ENCODE measurements around the gene SP6.
A peak's percentile ranks its signal among the peaks of the same experiment; 100 is the strongest.

Gene SP6

DNA sequence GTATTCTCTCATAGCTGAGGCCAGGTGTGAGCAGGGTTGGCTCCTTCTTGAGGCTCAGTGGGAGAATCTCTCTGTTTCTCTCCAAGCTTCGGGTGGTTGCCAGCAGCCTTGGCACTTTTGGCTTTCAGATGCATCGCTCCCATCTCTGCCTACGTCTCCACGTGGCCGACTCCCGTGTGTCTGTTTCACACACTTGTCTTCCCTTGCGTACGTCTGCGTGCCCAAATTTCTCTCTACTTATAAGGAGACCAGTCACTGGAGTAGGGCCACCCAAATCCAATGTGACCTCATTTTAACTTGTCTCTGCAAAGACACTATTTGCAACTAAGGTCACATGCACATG, 44.1 kb downstream of the SP6 start:
- no peak for TF ChIP-seq TAF1 (IDR thresholded peaks at IDR 0.05; ENCODE audit: borderline replicate concordance, low read depth, low read length)
- no peak for TF ChIP-seq POLR2A (IDR thresholded peaks at IDR 0.05; ENCODE audit: low read depth, low read length)
- TF ChIP-seq POLR2AphosphoS5 (IDR thresholded peaks at IDR 0.05; ENCODE audit: low read depth, low read length), result no peak
- FAIRE-seq (no peak), DNase-seq (ENCODE audit: insufficient read length) (no peak)

- TF ChIP-seq TAF1 (IDR thresholded peaks at IDR 0.05; ENCODE audit: borderline replicate concordance, low read depth, low read length) (no peak), POLR2A (IDR thresholded peaks at IDR 0.05; ENCODE audit: low read depth, low read length) (no peak), POLR2AphosphoS5 (IDR thresholded peaks at IDR 0.05; ENCODE audit: low read depth, low read length) (no peak)
- FAIRE-seq (no peak), DNase-seq (ENCODE audit: insufficient read length) (no peak)
These were observed 44.7 kb downstream of the SP6 start for GRCh38 chr17:47806026-47806912.

DNA sequence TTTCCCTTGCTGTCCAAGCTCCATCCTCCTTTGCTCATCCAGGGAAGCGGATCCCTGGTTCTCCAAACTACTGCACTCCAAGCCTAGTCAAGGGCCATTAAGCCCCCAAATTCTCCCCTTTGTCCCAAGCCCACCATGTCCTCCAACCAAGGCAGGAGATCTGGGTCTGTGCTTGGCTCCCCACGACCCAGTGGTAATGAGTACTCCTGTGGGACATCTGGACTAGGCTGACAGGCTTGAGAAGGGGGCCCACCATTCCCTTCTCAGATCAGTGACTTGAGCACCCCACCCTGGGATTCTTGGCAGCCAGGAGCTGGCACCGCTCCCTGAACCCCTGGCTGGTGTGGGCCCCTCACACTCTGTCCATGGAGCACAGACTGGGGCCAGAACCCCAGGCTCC, 46.5 kb downstream of the SP6 start:
- TF ChIP-seq TAF1 (IDR thresholded peaks at IDR 0.05; ENCODE audit: borderline replicate concordance, low read depth, low read length), result no peak
- no peak for TF ChIP-seq POLR2AphosphoS5 (IDR thresholded peaks at IDR 0.05; ENCODE audit: low read depth, low read length)
- TF ChIP-seq POLR2A (IDR thresholded peaks at IDR 0.05; ENCODE audit: low read depth, low read length), result no peak
- FAIRE-seq, result no peak
- DNase-seq (ENCODE audit: insufficient read length), result no peak

- FAIRE-seq (no peak), DNase-seq (ENCODE audit: insufficient read length) (no peak)
- TF ChIP-seq POLR2A (IDR thresholded peaks at IDR 0.05; ENCODE audit: low read depth, low read length) (no peak), TAF1 (IDR thresholded peaks at IDR 0.05; ENCODE audit: borderline replicate concordance, low read depth, low read length) (no peak), POLR2AphosphoS5 (IDR thresholded peaks at IDR 0.05; ENCODE audit: low read depth, low read length) (no peak)
These were observed 47.2 kb downstream of the SP6 start for GRCh38 chr17:47803751-47804150.

DNA sequence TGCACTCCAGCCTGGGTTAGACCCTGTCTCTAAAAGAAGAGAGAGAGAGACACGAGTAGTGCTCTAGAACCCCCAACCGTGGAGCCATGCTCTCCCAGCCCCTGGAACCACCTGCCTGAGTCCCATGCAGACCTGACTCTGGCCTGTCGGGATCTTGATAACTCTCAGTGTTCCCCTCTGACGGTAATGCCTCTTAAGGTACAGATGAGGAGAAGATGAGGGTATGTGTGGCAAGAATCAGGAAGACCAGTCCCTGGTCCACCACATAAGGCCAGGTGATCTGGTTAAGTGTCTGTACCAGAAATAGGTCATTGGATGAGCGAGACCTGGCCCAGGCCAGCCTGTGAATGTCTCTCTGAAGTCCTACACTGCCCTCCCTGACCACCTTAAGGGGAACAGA, 47.8 kb downstream of the SP6 start:
- FAIRE-seq, result no peak
- no peak for DNase-seq (ENCODE audit: insufficient read length)
- TF ChIP-seq POLR2A (IDR thresholded peaks at IDR 0.05; ENCODE audit: low read depth, low read length) (no peak), POLR2AphosphoS5 (IDR thresholded peaks at IDR 0.05; ENCODE audit: low read depth, low read length) (no peak)

DNA sequence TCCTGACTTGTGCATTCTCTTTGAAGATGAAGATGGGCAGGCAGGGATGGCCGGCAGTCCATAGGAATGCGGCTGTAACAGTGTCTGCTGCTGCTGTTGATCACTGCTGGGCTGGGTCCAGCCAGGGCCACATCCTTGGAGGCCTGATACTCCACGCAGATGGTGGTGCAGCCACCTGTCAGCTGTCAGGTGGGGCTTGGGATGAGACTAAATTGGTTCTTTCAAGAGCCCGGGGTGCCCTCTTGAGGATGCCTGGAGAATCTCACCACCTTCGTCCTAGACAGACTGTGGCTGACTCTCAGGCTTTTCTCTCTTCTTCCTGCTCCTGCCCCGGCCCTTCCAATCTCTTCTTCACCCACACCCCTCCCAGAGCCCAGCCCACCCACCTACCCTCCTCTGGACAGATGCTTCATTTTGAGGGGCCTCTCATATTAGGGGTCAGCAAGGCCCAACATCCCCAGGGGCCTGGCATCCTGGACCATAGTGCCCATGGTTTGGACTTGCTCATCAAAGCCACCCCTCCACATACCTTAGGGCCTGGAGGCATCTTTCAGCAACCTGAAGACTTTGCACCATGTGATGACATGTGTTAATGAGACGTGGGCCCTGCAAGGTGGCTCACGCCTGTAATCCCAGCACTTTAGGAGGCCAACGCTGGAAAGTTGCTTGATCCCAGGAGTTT, 48.5 kb downstream of the SP6 start:
- FAIRE-seq (peak; percentile 89), DNase-seq (ENCODE audit: insufficient read length) (peak; percentile 60)
- TF ChIP-seq POLR2A (IDR thresholded peaks at IDR 0.05; ENCODE audit: low read depth, low read length) (no peak), POLR2AphosphoS5 (IDR thresholded peaks at IDR 0.05; ENCODE audit: low read depth, low read length) (no peak), TAF1 (IDR thresholded peaks at IDR 0.05; ENCODE audit: borderline replicate concordance, low read depth, low read length) (no peak)

GRCh38 chr17:47801906-47802305, 49.1 kb downstream of the SP6 start:
- TF ChIP-seq POLR2A (IDR thresholded peaks at IDR 0.05; ENCODE audit: low read depth, low read length) (no peak), POLR2AphosphoS5 (IDR thresholded peaks at IDR 0.05; ENCODE audit: low read depth, low read length) (no peak), TAF1 (IDR thresholded peaks at IDR 0.05; ENCODE audit: borderline replicate concordance, low read depth, low read length) (no peak)
- DNase-seq (ENCODE audit: insufficient read length) (no peak), FAIRE-seq (no peak)

- TF ChIP-seq POLR2A (IDR thresholded peaks at IDR 0.05; ENCODE audit: low read depth, low read length), result no peak
- TF ChIP-seq TAF1 (IDR thresholded peaks at IDR 0.05; ENCODE audit: borderline replicate concordance, low read depth, low read length), result no peak
- TF ChIP-seq POLR2AphosphoS5 (IDR thresholded peaks at IDR 0.05; ENCODE audit: low read depth, low read length), result no peak
- FAIRE-seq, result no peak
These were observed 49.7 kb downstream of the SP6 start for GRCh38 chr17:47801176-47801765.

DNA sequence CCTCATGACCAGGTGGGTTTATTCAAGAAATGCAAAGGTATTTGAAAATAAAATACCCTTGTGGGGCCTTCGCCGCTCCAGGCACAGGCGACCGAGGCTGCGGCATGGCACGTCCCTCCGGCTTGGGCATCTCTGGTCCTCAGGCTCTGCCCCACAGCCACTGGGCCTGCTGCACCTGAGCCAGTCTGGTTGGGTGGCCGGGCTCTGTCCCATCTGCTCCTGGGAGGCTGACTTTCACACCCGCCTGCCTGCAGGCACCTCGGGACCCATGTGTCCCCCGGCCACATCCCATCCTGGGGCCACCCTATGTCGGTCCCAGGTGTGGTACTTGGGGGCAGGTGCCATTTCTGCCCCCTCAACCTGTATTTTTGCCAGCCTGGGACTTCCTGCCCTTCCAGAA, 50.3 kb downstream of the SP6 start:
- FAIRE-seq (no peak), DNase-seq (ENCODE audit: insufficient read length) (no peak)
- TF ChIP-seq POLR2AphosphoS5 (IDR thresholded peaks at IDR 0.05; ENCODE audit: low read depth, low read length) (no peak), TAF1 (IDR thresholded peaks at IDR 0.05; ENCODE audit: borderline replicate concordance, low read depth, low read length) (no peak), POLR2A (IDR thresholded peaks at IDR 0.05; ENCODE audit: low read depth, low read length) (no peak)

More at GRCh38 chr17:47801176-47801765, 49.7 kb downstream of the SP6 start:
- DNase-seq (ENCODE audit: insufficient read length), result no peak

- DNase-seq (ENCODE audit: insufficient read length) (no peak), FAIRE-seq (no peak)
- TF ChIP-seq POLR2AphosphoS5 (IDR thresholded peaks at IDR 0.05; ENCODE audit: low read depth, low read length) (no peak), POLR2A (IDR thresholded peaks at IDR 0.05; ENCODE audit: low read depth, low read length) (no peak), TAF1 (IDR thresholded peaks at IDR 0.05; ENCODE audit: borderline replicate concordance, low read depth, low read length) (no peak)
These were observed 53.2 kb downstream of the SP6 start for GRCh38 chr17:47797797-47798196.

Data from GM12892 (cell line).